Stimulated activated CD8-positive, alpha-beta memory T cell treated with anti-CD3 and anti-CD28 coated beads, Interleukin-12 subunit alpha, Interleukin-12 subunit beta, amount 100 ng/mL, for 1 hour (primary cell): ENCODE results near the gene RHOD.

Experiments
- DNase-seq: peaks from one replicate; pipeline ENCODE4 v3.0.0-alpha.2; 2020; ENCODE audit warnings: low read depth

The RHOD gene

DNA sequence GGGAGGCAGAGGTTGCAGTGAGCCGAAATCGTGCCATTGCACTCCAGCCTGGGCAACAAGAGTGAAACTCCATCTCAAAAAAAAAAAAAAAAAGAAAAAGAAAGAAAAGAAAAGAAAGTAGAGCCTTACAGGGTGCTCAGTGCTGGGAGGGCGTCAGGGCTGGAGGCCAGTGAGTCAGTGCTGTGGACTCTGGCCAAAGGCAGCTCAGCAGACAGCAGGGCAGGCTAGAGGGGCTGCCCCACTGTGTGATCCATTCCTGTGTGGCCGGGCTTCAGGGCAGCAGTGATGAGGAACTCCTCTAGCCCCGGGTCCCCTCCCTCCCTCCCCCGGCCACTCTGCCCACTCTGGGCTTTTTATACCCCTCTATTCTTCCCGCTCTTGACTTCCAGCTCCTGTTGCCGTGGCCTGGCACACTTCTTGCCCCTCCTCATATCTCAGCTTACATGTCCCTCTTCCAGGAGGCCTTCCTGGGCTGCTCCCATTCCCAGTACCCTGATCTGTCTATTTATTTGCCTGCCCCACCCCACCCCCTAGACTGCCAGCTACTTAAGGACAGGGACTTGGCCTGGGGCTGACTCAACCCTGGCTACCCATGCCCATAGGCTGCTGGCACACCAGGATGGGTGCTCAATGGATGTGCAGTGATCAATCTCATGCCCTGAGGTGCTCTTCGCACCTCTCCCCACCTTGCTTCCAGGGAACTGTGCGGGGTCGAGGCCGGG, 23.7 kb upstream of the RHOD start:
- no peak for DNase-seq

DNA sequence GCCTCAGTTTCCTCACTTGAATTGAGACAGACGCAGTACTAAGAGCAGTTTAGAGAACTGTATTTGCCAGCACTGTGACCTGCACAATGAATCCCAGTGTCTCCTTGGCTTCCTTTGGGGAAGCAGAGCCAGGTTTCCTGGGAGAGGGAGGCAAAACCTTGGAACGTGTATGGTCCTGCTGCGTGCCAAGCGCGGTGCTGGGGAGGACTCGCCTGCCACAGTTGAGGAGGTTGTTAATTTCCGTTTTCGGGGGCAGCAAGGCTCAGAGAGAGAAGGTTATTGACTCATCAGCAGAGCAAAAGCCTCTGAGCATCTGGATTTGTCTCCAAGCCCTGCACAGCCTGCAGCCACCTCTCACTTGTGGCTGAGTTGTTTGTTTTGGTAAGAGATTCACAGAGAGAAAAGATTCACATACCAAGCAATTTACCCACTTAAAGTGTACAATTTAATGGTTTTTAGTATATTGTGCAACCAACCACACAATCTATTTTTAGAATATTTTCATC, 22.9 kb upstream of the RHOD start:
- DNase-seq = no peak

DNA sequence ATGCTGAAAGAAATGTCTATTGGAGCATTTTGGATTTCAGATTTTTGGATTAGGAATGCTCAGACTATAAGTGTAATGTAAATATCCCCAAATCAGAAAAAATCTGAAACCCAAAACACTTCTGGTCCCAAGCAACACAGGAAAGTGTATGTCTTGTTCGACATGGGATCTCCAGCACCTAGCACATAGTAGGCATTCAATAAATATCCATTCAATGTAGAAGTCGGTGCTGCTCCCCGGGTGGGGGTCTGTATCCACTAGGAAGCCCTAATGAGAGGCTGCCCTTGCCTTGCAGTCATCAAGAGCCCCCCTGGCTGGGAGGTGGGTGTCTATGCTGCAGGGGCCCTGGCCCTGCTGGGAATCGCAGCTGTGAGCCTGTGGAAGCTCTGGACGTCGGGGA, 22.3 kb upstream of the RHOD start:
- no peak for DNase-seq

DNA sequence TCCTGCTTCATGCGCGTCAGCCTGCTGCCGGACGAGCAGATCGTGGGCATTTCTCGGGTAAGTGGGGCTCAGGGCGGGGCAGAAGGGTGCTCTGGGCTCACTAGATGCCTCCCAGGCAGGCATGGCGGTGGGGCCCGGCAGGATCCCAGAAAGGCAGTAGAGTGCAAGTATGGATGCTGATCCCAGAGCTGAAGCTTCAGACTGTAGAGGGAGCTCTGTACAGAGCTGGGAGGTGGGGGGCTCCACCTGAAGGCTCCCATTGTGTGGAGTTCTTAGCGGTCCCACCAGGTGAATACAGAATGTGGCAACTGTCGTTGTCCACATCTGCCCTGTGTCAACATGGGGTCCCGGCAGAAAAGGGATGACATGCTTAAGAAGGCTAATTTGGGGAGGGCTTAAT, 16.5 kb upstream of the RHOD start:
- DNase-seq = no peak

DNA sequence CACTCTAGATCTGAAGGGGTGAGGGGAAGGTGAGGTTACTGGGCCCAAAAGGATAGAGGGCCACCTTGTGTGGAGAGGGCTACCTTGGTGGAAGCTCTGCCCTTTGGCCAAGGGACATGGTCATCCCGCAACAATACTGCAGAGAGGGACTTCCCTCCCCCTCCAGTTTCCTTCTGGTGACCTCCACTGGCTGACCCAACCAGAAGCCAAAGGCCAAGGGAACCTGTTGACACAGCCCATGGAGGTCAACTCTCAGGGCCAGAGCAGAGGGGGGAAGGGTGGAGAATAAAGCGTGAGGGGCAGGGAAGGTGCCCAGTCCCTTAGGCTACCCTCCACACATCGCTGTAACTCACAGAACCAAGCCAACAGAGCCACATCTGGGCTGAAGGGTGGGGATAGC, 15.0 kb upstream of the RHOD start:
- no peak for DNase-seq

DNA sequence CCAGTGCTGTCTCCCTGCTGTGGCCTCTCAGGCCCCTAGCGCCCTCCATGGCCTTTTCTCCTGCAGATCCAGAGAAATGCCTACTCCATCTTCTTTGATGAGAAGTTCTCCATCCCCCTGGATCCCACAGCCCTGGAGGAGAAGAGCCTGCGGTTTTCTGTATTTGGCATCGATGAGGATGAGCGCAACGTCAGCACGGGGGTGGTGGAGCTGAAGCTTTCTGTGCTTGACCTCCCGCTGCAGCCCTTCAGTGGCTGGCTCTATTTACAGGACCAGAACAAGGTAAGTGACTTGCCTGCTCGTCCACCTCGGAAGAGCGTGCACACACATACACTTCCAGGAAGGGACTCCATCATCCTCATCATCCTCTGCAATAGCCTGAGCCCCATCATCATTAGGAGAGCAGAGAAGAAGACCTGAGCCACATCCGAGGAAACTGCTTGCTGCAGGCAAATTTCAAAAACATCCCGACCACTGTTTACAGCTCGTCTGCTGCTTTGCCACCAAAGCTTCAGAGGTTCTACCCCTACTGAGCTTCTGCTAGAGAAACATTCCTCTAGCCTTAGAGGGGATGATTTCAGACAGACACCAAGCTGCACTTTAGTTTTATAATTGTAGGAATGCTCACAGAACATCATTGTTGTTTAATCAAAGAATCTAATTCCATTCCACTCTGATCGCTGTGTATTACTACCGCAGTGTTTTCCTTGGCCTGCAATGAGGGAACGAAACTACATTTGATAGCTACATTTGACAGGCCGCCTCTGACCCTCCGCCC, 12.9 kb upstream of the RHOD start:
- no peak for DNase-seq

DNA sequence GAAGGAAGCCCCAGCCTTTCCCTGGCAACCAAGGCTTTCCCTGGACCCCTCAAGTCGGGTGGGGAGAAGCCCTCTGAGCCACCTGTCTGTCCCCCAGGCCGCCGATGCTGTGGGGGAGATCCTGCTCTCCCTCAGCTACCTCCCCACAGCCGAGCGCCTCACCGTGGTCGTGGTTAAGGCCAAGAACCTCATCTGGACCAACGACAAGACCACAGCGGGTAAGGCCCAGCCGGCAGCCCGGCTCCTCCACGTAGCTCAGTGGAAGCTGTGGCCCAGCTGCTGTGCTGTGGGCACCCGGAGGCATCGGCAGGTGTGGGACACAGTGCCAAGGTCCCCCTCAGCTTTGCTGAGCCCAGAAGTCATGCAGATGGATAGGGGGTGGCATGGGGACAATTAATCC, 12.2 kb upstream of the RHOD start:
- no peak for DNase-seq

DNA sequence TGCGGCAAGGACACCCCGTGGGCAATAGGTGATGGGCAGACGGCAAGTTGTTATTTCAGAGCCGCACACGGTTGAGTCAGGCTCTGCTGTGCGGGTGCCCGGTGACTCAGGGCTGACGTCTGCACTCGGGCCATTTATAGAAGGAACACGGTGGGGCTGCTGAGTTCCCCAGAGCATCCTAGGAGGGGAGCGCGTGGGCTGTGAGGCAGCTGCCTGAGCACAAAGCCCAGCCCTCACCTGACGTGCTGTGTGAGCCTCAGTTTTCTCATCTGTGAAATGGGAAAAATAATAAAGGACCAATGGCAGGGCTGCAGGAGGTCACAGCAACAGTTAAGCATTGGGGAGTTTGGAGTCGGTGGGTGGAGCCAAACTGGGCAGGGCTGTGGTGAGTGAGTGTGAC, 11.3 kb upstream of the RHOD start:
- DNase-seq = no peak

DNA sequence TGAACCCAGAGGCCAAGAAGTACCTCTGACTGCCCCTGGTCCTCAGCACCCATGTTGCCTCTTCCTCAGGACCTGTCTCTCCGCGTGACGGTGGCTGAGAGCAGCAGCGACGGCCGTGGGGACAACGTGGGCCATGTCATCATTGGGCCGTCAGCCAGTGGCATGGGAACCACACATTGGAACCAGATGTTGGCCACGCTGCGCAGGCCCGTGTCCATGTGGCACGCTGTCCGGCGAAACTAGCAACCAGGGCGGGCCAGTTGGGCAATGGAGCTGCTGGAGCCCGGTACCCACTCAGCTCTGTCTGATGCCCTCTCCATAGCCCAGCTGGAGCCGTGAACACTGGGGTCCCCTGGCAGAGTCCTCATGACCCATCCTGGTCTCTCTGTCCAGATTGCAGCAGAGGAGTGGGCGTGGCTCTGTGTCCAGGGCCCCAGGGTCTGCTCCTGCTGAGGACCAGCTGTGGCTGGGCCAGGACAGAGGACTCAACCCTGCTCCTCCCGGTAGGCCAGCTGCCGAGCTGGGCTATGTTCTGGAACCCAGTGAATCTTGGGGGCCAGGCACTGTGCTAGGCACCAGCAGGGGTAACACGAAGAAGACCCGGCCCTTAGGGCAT, 8.0 kb upstream of the RHOD start:
- no peak for DNase-seq

DNA sequence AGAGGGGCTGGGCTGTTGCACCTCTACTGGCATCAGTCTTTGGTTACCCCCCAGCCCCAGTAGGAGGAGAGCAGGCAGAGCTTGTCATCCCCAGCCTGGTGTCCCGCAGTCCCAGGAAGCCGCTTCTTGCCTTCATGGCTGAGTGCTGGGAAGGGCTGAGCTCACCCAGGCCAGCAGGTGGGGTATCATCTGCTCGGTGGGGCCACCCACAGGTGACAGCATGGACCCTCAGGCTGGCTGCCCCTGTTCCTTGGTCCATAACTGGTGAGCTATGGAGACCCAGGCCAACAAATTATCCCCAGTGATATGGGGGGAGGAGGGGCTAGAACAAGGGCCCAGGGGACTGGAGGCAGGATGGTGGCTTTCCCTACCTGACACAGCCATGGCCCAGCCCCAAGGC, 6.5 kb upstream of the RHOD start:
- no peak for DNase-seq

DNA sequence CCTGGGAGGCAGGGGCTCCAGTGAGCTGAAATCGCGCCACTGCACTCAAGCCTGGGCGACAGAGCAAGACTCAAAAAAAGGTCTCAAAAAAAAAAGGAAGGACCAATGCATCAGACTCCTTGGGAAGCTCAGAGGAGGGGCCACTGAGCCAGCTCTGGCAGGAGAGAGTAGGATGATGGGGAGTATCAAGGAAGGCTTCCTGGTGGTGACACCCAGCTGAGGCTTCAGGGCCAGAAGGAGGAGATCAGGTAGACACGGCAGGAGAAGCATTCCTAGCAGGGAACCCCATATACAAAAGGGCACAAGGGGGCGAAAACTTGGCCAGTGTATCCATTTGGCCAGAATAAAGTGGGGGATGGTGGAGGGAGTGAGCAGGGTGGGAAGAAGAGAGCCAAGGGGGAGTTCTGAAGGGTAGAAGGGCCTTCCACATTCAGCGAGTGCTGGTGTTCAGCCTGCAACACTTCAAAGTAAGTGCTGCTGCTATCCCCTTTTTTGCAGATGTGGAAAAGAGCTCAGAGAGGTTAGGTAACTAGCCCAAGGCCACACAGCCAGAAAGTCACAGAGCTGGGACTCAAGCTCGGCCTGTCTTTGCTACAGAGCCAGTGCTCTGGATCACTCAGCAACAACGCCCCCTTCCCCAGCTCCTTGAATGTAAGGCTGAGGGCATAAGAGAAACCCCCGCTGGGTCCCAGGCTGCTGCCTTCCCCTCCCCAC, 5.3 kb upstream of the RHOD start:
- DNase-seq = no peak

DNA sequence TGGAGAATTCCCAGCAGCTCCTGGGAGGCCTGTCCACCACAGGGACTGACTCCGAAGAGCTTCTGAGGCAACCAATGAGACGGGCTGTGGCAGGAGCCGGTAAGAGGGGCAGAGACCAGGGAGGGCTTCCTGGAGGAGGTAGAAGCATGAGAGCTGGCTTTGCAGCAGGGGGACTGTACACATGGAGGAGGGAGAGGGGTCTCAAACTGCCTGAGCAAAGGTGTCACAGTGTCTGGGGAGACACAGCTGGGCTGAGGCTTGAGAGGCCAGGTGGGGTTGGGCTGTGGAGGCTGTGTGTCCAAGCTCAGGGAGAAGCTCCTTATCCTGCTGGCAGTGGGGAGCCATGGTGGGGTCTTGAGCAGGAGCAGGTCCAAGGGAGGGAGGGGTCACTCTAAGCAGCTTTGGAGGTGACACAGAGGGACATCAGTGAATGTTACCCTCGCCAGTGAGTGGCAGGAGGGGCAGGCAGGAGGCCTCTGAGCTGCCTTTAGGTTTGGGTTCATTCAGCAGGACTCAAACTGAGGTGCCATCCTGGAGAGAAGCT, 4.6 kb upstream of the RHOD start:
- DNase-seq = no peak

DNA sequence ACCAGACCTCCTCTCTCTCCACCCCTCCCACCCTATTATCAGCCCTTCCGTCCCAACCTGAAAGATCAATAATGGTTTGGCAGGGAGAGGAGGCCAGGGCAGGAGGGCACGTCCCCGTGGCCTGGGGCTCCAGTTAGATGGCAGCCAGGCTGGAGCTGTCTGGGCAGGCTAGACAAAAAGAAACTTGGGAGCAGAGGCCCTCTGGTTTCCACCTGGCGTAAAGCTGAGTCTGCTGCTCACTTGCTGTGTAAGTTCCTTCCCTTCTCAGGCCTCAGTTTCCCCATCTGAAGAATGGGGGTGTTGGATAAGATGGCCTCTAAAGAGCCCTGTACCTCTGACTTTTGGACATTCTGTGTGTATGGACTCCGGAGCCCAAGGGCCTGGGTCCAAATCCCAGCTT, 3.8 kb upstream of the RHOD start:
- no peak for DNase-seq

DNA sequence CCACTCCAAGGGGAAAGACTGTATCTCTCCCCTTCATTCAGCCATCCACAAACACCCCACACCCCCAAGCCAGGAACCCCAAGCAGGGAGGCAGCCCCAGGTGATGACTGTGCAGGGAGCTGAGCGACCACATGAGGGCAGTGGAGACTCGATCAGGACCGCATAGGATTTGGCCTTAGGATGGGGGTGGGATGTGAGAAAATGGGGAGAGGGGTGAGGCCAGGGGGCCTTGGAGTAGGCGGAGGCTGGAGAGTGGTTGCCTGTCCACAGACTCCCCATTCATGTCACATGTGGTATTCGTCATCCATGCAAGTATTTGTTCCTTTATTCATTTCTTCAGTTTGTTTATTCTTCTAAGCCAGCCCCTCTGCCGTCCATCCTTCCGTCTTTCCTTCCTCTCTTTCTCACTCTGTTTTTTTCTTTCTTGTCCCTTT, 2.7 kb upstream of the RHOD start:
- DNase-seq = no peak

DNA sequence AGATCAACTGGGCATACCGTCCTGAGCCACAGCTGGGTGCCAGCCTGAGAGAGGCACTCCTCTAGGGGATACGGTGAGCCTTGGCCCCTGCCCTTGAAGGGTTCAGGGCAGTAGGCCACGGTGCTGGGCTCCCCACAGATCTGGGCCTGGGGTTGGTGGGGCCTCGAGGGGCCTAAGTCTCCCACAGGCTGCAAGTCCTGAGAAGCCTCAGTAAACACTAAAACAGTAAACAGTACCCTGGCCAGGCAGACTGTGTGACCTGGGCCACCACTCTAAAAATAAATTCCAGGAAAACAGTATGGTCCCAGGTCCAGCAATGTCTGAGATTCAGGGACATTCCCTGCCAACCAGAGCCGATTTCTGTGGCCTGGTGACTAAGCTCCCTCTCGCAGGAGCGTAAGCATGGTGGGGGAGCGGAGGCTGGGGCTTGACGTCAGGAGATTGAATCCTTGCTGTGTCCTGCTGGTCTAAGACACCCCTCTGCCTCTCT, 2.3 kb upstream of the RHOD start:
- DNase-seq = no peak

DNA sequence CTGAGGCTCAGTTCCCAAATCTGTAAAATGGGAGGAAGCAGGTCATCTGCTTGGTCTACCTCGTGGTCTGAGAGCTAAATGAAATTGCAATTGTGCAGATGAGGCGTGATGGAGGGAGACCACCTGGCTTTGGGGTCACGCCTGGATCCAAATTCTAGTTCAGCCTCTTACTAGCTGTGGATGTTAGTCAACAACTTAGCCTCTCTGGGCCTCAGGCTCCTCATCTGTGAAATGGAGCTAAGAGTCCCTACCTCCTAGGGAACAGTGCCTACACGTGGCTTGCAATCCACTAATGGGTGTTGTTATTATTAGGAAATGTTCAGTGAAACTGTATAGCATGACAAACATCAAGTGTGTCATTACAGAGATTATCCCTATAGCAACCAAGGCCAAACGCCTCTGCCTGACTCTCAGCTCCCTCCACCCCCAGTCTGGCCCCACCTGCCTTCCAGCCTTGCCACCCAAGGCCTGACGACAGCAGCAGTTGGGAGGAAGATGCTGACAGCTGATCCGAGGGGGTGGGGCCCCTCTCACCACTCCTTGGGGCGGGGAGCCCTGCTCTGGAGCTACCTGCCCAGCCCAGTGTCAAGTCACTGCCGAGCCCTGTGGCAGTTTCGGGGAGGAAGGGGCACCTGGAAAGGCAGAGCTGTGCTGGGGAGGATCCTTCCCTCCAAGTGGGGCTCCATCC, 1.7 kb upstream of the RHOD start:
- no peak for DNase-seq

DNA sequence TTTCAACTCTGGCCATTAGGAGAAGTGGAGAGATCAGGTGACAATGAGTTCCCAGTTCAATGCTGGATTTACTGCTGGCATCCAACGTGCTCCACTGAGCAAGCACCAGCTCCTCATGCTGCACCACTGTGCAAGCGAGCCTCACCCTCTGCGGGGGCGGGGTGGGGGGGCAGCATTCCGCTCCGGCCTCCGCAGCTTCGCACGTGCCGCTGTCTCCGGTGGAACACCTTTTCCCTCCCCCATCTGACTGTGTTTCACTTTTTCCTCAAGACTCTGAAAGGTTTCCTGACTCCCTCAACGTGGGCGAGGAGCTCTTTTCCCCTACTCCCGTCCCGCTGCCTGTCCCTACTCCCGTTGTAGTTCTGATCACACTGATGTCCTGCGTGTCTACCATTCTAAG, 835 bp upstream of the RHOD start:
- DNase-seq = no peak

DNA sequence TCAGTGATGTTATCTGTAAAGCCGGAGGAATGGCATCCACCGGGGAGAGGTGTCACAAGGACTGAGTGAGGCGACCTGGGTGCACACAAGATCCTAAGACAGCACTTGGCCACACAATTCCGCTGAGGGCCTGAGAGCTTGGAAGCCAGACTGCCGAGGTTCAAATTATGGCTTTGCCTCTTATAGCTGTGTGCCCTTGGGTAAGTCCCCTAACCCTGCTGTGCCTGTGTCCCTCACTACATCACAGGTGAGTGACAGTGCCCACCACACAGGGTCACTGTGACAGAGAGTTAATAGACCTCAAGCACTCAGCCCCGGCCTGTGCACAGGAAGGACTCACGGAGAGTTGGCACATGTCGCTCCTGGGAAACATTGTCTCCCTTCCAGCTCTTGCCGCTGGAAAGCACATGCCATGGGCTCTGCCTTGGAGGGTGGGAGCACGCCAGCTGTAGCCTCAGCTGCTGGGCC, 592 bp downstream of the RHOD start:
- no peak for DNase-seq

DNA sequence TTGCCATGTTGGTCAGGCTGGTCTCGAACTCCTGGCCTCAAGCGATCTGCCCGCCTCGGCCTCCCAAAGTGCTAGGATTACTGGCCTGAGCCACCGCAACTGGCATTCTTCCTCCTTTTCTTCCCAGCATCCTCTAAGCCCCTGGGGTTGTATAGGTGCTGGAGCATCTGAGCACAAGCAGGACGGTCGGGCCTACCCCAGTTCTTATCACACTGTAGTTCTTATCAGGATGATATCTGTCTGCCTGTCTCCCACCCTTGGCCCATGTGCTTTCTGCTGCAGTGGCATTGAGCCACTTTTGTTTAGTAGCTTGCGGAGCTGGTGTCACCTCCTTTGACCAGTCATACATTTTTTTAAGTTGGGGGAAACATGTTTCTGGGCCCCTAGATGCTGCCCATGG, 1.9 kb downstream of the RHOD start:
- no peak for DNase-seq

DNA sequence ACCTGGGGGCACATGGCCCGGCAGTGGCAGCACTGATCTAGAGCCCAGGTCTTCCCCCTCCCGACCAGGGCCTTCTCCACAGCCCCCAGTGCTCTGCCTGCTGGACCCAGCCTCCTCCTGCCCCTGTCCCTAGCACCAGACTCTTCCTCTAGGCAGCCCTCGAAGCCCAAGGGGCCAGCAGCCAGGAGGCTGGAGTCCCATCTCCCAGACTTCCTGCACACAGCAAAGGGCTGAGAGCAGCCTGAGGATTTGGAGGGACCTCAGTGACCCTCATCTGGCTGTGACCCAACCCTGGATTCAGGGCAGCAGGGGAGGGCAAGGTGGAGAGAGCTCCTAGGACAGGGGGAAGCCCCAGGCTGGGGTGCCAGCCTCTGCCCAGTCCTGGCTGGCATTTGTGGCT, 3.0 kb downstream of the RHOD start:
- DNase-seq = no peak

DNA sequence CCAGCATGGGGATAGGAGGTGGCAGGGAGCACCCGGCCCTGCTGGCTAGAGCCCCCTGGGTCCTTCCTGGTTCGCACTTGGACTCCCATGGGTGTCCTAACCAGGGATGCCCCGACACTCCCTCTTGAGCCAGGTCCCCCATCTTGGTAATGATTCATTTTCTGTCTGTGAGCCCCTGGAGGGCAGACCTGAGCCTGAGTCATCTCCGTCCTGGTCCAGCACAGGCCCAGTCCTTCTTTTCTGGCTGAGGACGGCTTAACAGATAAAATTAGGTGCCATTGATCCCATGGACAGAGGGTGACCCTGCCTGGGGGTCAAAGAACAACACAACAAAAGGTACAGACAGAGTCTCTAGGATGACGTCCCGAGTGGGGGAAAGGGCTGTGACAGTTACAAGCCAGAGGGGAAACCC, 3.5 kb downstream of the RHOD start:
- no peak for DNase-seq
